OCI-LY7 (cell line): Measurements from ENCODE around the gene GOLGA6B.

ENCODE experiments used
- EZH2phosphoT487 ChIP-seq: fragments of 200-600 bp; sonication (generic); IDR thresholded peaks from 2 replicates; pipeline ENCODE4 v1.6.1; 2018; ENCODE audit warnings: low read depth, borderline replicate concordance, mild to moderate bottlenecking, mixed run types, antibody characterized with exemption, low read length, moderate library complexity, mixed read lengths
- TF ChIP-seq, protein P1 (sequence below): fragments of 200-600 bp; sonication (generic); conservative IDR thresholded peaks from 2 replicates; pipeline ENCODE4 v1.5.1; 2014; ENCODE audit warnings: mild to moderate bottlenecking, antibody characterized with exemption, low read length, moderate library complexity, mixed read lengths

DNA sequence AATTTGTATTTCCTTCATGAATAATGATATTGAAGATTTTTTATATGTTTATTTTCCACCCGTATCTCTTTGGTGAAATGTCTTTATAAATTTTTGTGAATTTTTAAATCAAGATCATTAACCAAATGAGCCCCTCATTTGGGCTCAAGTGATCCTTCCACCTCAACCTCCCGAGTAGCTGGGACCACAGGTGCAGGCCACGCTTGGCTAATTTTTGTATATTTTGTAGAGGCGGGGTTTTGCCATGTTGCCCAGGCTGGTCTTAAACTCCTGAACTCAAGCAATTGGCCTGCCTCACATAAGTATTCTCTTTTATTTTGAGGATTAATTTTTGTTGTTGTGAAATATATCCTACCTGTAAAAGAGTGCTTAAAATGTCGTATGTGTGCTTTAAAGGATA, 36.4 kb downstream of the GOLGA6B start:
- TF ChIP-seq, protein P1, sequence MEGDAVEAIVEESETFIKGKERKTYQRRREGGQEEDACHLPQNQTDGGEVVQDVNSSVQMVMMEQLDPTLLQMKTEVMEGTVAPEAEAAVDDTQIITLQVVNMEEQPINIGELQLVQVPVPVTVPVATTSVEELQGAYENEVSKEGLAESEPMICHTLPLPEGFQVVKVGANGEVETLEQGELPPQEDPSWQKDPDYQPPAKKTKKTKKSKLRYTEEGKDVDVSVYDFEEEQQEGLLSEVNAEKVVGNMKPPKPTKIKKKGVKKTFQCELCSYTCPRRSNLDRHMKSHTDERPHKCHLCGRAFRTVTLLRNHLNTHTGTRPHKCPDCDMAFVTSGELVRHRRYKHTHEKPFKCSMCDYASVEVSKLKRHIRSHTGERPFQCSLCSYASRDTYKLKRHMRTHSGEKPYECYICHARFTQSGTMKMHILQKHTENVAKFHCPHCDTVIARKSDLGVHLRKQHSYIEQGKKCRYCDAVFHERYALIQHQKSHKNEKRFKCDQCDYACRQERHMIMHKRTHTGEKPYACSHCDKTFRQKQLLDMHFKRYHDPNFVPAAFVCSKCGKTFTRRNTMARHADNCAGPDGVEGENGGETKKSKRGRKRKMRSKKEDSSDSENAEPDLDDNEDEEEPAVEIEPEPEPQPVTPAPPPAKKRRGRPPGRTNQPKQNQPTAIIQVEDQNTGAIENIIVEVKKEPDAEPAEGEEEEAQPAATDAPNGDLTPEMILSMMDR, result no peak
- TF ChIP-seq EZH2phosphoT487, result no peak
